K562 (cell line): ENCODE results near the gene MARCKSL1. TPM values are rescaled to one million over a fixed set of nuclear protein-coding genes. Genes with fewer than 3 reads are reported as not detected.

Experiments used
- BACH1 ChIP-seq: fragments of 200-800 bp; sonication (Bioruptor generic); IDR thresholded peaks from 2 replicates; pipeline ENCODE4 v1.6.1; 2016; ENCODE audit warnings: missing genetic modification characterization, missing compliant biosample characterization
- CHD2 ChIP-seq: IDR thresholded peaks from 2 replicates; pipeline ENCODE4 v1.6.1; 2011; ENCODE audit warnings: low read depth, low read length
- CTBP1 ChIP-seq: fragments of 450-650 bp; IDR thresholded peaks from 2 replicates; pipeline ENCODE4 v1.6.1; 2016; ENCODE audit warnings: borderline replicate concordance
- DPF2 ChIP-seq: fragments of 450-650 bp; IDR thresholded peaks from 2 replicates; pipeline ENCODE4 v1.6.1; 2016
- ERF ChIP-seq: fragments of 450-650 bp; formaldehyde crosslinking; IDR thresholded peaks from 2 replicates; pipeline ENCODE4 v1.4.0; 2020; ENCODE audit warnings: mild to moderate bottlenecking, mixed read lengths
- IFI16 ChIP-seq: fragments of 250-450 bp; sonication (Bioruptor Pico); IDR thresholded peaks from 2 replicates; pipeline ENCODE4 v2.1.2; 2022; ENCODE audit warnings: mild to moderate bottlenecking, inconsistent platforms
- KDM5B ChIP-seq: fragments of 200-600 bp; sonication (generic); IDR thresholded peaks from 2 replicates; pipeline ENCODE4 v1.6.1; 2012; ENCODE audit warnings: low read depth, mild to moderate bottlenecking, moderate library complexity, low read length, control low read depth, inconsistent platforms; ENCODE audit not compliant: insufficient replicate concordance
- L3MBTL2 ChIP-seq: fragments of 450-650 bp; IDR thresholded peaks from 2 replicates; pipeline ENCODE4 v1.6.1; 2016; ENCODE audit warnings: mild to moderate bottlenecking, moderate library complexity
- MTA1 ChIP-seq: fragments of 450-650 bp; IDR thresholded peaks from 2 replicates; pipeline ENCODE4 v1.6.1; 2017; ENCODE audit warnings: borderline replicate concordance
- NCOA6 ChIP-seq: fragments of 450-650 bp; IDR thresholded peaks from 2 replicates; pipeline ENCODE4 v1.6.1; 2017; ENCODE audit warnings: mild to moderate bottlenecking
- NR2C1 ChIP-seq, 2 experiments: fragments of 450-650 bp; IDR thresholded peaks; 2 replicates each; pipeline ENCODE4 v1.6.1; 2017; ENCODE audit warnings: mild to moderate bottlenecking in 2 of 2, antibody characterized with exemption in 1 of 2, inconsistent platforms in 1 of 2, missing compliant biosample characterization in 1 of 2, missing genetic modification characterization in 1 of 2
- PHF21A ChIP-seq: fragments of 450-650 bp; IDR thresholded peaks from 2 replicates; pipeline ENCODE4 v1.6.1; 2017; ENCODE audit warnings: low read depth, borderline replicate concordance
- RBM39 ChIP-seq: fragments of 200-400 bp; formaldehyde crosslinking; optimal IDR thresholded peaks from 2 replicates; pipeline ENCODE3; 2018; ENCODE audit warnings: low read depth, low read length
- RFX7 ChIP-seq: fragments of 250-450 bp; sonication (Bioruptor Pico); IDR thresholded peaks from 2 replicates; pipeline ENCODE4 v1.5.1; 2021; ENCODE audit warnings: mild to moderate bottlenecking
- SMAD2 ChIP-seq: fragments of 150-350 bp; IDR thresholded peaks from 2 replicates; pipeline ENCODE4 v1.6.1; 2014; ENCODE audit warnings: low read depth, mild to moderate bottlenecking, low read length
- TBP ChIP-seq: optimal IDR thresholded peaks from 2 replicates; pipeline ENCODE3; 2011; ENCODE audit warnings: low read depth, low read length, improper control_type of control experiment
- TGIF2 ChIP-seq: sonication (generic); formaldehyde crosslinking; IDR thresholded peaks from 2 replicates; pipeline ENCODE4 v1.8.1; 2022; ENCODE audit warnings: mild to moderate bottlenecking, missing genetic modification reagents, moderate library complexity
- ZBTB17 ChIP-seq: fragments of 450-650 bp; formaldehyde crosslinking; IDR thresholded peaks from 2 replicates; pipeline ENCODE4 v1.4.0; 2020; ENCODE audit warnings: mild to moderate bottlenecking
- ZNF436 ChIP-seq: fragments of 250-450, 450-650 bp; sonication (Bioruptor Pico); formaldehyde crosslinking; IDR thresholded peaks from 2 replicates; pipeline ENCODE4 v1.7.0; 2020; ENCODE audit warnings: mild to moderate bottlenecking
- ZNF57 ChIP-seq: fragments of 450-650 bp; formaldehyde crosslinking; IDR thresholded peaks from 2 replicates; pipeline ENCODE4 v1.4.0; 2020; ENCODE audit warnings: mild to moderate bottlenecking, moderate library complexity
- ZNF589 ChIP-seq: fragments of 200-800 bp; sonication (Bioruptor generic); IDR thresholded peaks from 2 replicates; pipeline ENCODE4 v1.6.1; 2016; ENCODE audit warnings: low read depth, missing genetic modification characterization, missing compliant biosample characterization
- ZNF717 ChIP-seq: fragments of 250-450 bp; sonication (Bioruptor Pico); IDR thresholded peaks from 2 replicates; pipeline ENCODE4 v1.5.0; 2021
- ZZZ3 ChIP-seq: fragments of 450-650 bp; IDR thresholded peaks from 2 replicates; pipeline ENCODE4 v1.6.1; 2016; ENCODE audit warnings: antibody characterized with exemption, mild to moderate bottlenecking, moderate library complexity
- polyA plus RNA-seq, 8 experiments: library from polyadenylated mRNA; depleted of rRNA in 4 of 8; stranded (reverse) in 5 of 8; unstranded in 3 of 8; fragments of >200 nt; fragmentation: Nextera tagmentation in 2 of 8; fragmentation: Illumina TruSeq in 1 of 8; extraction: Ambion mirVana in 2 of 8; extraction: Trizol in 1 of 8; gene quantifications; 2 replicates each; pipeline versions ENCODE4 v1.2.1 to v1.2.3, GENCODE V29; 2011 to 2014; ENCODE audit warnings: inconsistent platforms in 1 of 8, missing spikeins in 1 of 8
- total RNA-seq, 7 experiments: library from RNA; depleted of rRNA in 6 of 7; stranded (reverse); fragments of >200 nt in 6 of 7; fragmentation: Illumina TruSeq in 2 of 7; extraction: Trizol in 2 of 7; gene quantifications; 2 replicates each; pipeline versions ENCODE4 v1.2.1 to v1.2.3, GENCODE V29; 2011 to 2021; ENCODE audit warnings: low replicate concordance in 1 of 7
- TF ChIP-seq, protein P1 (sequence below), 2 experiments: fragments of 450-650 bp in 1 of 2; IDR thresholded peaks; 2 replicates each; pipeline ENCODE4 v1.6.1; 2011 to 2017; ENCODE audit warnings: low read depth in 2 of 2, antibody characterized with exemption in 1 of 2, borderline replicate concordance in 1 of 2, low read length in 1 of 2, mild to moderate bottlenecking in 1 of 2, mixed read lengths in 1 of 2; ENCODE audit not compliant: control insufficient read depth in 1 of 2
- TF ChIP-seq, protein P2 (sequence below): fragments of 450-650 bp; IDR thresholded peaks from 2 replicates; pipeline ENCODE4 v1.6.1; 2016; ENCODE audit warnings: low read depth, mild to moderate bottlenecking, moderate library complexity
- TF ChIP-seq, protein P3 (sequence below): fragments of 450-650 bp; formaldehyde crosslinking; IDR thresholded peaks from 2 replicates; pipeline ENCODE4 v1.4.0; 2020; ENCODE audit warnings: mild to moderate bottlenecking

Gene MARCKSL1
- total and polyA plus RNA-seq, 9 of the 15 experiments (the other 6 are each of a cell fraction or from before 2014, with no cell fraction given): 14.7 to 325 (median 155) TPM

DNA sequence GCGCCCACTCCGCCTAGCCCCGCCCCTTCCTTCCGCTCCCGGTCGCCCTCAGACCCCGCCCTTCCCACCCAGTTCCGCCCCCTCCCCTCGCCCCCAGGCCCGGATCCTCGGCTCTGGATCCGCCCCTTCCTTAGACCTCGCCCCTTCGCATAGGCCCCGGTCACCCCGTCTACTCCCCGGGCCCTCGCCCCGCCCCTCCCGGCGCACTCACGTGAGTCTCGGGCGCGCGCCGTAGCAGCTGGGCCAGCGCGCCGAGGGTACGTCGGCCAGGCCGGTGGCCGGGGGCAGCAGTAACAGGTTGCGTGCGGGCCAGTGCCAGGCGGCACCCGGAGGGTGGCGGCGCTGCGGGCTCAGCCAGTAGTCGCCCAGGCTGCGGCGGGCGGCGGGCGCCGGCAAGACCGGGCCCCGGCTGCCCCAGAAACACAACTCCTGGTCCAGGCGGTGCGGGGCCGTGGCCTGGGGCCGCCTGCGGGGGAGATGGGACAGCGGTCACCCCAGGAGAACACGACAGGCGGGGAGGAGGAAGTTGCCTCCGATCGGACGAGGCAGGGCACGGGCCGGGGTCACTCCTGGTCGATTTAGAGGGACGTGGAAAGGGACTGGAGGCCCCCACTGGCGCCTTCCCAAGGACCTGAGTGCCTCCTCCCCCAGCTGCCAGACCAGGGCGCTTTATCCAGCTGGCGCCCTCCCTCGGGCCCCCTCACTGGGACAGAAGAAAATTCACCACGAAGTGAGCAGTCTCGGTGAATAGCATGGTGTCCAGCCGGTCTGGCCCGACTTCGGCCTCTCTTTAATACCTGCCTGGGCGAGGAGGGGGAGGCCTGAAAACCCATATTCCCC, 15.6 kb upstream of the MARCKSL1 start (continued):
- TF ChIP-seq, protein P1, sequence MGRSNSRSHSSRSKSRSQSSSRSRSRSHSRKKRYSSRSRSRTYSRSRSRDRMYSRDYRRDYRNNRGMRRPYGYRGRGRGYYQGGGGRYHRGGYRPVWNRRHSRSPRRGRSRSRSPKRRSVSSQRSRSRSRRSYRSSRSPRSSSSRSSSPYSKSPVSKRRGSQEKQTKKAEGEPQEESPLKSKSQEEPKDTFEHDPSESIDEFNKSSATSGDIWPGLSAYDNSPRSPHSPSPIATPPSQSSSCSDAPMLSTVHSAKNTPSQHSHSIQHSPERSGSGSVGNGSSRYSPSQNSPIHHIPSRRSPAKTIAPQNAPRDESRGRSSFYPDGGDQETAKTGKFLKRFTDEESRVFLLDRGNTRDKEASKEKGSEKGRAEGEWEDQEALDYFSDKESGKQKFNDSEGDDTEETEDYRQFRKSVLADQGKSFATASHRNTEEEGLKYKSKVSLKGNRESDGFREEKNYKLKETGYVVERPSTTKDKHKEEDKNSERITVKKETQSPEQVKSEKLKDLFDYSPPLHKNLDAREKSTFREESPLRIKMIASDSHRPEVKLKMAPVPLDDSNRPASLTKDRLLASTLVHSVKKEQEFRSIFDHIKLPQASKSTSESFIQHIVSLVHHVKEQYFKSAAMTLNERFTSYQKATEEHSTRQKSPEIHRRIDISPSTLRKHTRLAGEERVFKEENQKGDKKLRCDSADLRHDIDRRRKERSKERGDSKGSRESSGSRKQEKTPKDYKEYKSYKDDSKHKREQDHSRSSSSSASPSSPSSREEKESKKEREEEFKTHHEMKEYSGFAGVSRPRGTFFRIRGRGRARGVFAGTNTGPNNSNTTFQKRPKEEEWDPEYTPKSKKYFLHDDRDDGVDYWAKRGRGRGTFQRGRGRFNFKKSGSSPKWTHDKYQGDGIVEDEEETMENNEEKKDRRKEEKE (IDR thresholded peaks at IDR 0.05; ENCODE audit: borderline replicate concordance in 1 of 2, control insufficient read depth in 1 of 2, low read depth in 2 of 2, low read length in 1 of 2): no peak
- TF ChIP-seq KDM5B (peak; percentile 55), CHD2 (no peak), DPF2 (no peak), TGIF2 (CRISPR knock-in tag) (peak; percentile 61; the same call in 1 of the 2 replicates), NCOA6 (no peak), SMAD2 (no peak), ZNF57 (CRISPR knock-in tag) (no peak), PHF21A (no peak), BACH1 (no peak), MTA1 (no peak), RBM39 (no peak), IFI16 (no peak), ZBTB17 (CRISPR knock-in tag) (0 out of 2 replicates have a peak, but pooled peaks have one; percentile 14), CTBP1 (peak; percentile 81; the same call in 1 of the 2 replicates), ZNF717 (no peak), ZNF436 (no peak), ZNF589 (CRISPR knock-in tag) (no peak), NR2C1 (IDR thresholded peaks at IDR 0.05) (no peak), NR2C1 (tag; IDR thresholded peaks at IDR 0.05) (no peak), RFX7 (CRISPR knock-in tag) (no peak), L3MBTL2 (peak; percentile 41), ERF (CRISPR knock-in tag) (no peak; the same call in 1 of the 2 replicates), TBP (no peak), ZZZ3 (no peak)
- TF ChIP-seq, protein P2, sequence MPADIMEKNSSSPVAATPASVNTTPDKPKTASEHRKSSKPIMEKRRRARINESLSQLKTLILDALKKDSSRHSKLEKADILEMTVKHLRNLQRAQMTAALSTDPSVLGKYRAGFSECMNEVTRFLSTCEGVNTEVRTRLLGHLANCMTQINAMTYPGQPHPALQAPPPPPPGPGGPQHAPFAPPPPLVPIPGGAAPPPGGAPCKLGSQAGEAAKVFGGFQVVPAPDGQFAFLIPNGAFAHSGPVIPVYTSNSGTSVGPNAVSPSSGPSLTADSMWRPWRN: no peak
- TF ChIP-seq, protein P3, sequence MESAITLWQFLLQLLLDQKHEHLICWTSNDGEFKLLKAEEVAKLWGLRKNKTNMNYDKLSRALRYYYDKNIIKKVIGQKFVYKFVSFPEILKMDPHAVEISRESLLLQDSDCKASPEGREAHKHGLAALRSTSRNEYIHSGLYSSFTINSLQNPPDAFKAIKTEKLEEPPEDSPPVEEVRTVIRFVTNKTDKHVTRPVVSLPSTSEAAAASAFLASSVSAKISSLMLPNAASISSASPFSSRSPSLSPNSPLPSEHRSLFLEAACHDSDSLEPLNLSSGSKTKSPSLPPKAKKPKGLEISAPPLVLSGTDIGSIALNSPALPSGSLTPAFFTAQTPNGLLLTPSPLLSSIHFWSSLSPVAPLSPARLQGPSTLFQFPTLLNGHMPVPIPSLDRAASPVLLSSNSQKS (CRISPR knock-in tag): no peak
